HepG2 (cell line): ENCODE data around the gene SMNDC1. TPM values are rescaled to one million over a fixed set of nuclear protein-coding genes. Genes with fewer than 3 reads are reported as not detected.

Experiments used
- ATAC-seq: fragments of 200-7000 bp; cut with Tn5 transposase; 3 replicates; pipeline ENCODE4 v1.9.1; 2020; ENCODE audit warnings: mild to moderate bottlenecking, moderate library complexity
- BruUV-seq: library from RNA; stranded (reverse); fragments of 400-500 nt; replicated peaks from 2 replicates; lab custom pipeline; 2021; lab: Mats Ljungman, UMichigan
- CTCF ChIA-PET: fragments of 300-600 bp; formaldehyde crosslinking; extraction: SDS; loops from one replicate; lab custom pipeline; 2021; ENCODE audit warnings: low total read pairs, inconsistent platforms, low intra/inter-chr PET ratio; lab: Yijun Ruan, JAX
- POLR2A ChIA-PET: fragments of 350-600 bp; sonication (Branson Sonifier 250); formaldehyde crosslinking; loops from one replicate; lab custom pipeline; 2020; ENCODE audit warnings: antibody characterized with exemption, inconsistent platforms; lab: Yijun Ruan, JAX
- DNase-seq: peaks from one replicate; pipeline ENCODE4 v3.0.0-alpha.2; 2015; ENCODE audit warnings: low spot score
- FAIRE-seq: peaks from 3 replicates; lab custom pipeline; 2011; peaks lifted over from hg19 to GRCh38; lab: Jason Lieb, UNC
- H2AFZ ChIP-seq: one replicate; pipeline ENCODE4 v1.6.1; 2011; ENCODE audit warnings: low read length, inconsistent platforms
- H3K27ac ChIP-seq: fragments of 300-600 bp; 3 replicates; pipeline ENCODE4 v1.8.0; 2011; ENCODE audit warnings: mixed run types, mild to moderate bottlenecking, mixed read lengths, low read length, inconsistent platforms; ENCODE audit not compliant: insufficient read depth; ENCODE audit errors: extremely low read length
- H3K27me3 ChIP-seq, 2 experiments: fragments of 200-600 bp in 1 of 2; 2 replicates in 1 of 2; 3 replicates in 1 of 2; pipeline versions ENCODE4 v1.6.0 to v1.8.0; 2011; ENCODE audit warnings: low read length in 2 of 2, mild to moderate bottlenecking in 2 of 2, moderate library complexity in 2 of 2, inconsistent platforms in 1 of 2; ENCODE audit not compliant: insufficient read depth in 2 of 2, control insufficient read depth in 1 of 2
- H3K36me3 ChIP-seq, 2 experiments: fragments of 200-600 bp in 1 of 2; replicated peaks in 1 of 2; 2 replicates in 1 of 2; 3 replicates in 1 of 2; pipeline versions ENCODE4 v1.5.1 to v1.8.0; 2011; ENCODE audit warnings: low read length in 2 of 2, inconsistent platforms in 1 of 2; ENCODE audit not compliant: insufficient read depth in 2 of 2, control insufficient read depth in 1 of 2
- H3K4me1 ChIP-seq: 2 replicates; pipeline ENCODE4 v1.5.1; 2012; ENCODE audit warnings: low read length, inconsistent platforms; ENCODE audit not compliant: insufficient read depth
- H3K4me2 ChIP-seq: 2 replicates; pipeline ENCODE4 v1.6.0; 2011; ENCODE audit warnings: low read depth, low read length, inconsistent platforms
- H3K4me3 ChIP-seq, 3 experiments: fragments of 200-600 bp in 1 of 3; sonication (generic), shearing (Covaris generic) in 1 of 3; replicated peaks in 1 of 3; 2 replicates each; pipeline ENCODE4 v1.5.1; 2011 to 2016; ENCODE audit warnings: low read length in 3 of 3, inconsistent platforms in 2 of 3, low read depth in 2 of 3, mild to moderate bottlenecking in 2 of 3, control low read depth in 1 of 3, mixed read lengths in 1 of 3; ENCODE audit not compliant: insufficient read depth in 1 of 3
- H3K79me2 ChIP-seq: one replicate; pipeline ENCODE4 v1.6.1; 2011; ENCODE audit warnings: low read length, inconsistent platforms; ENCODE audit not compliant: insufficient read depth
- H3K9ac ChIP-seq: 2 replicates; pipeline ENCODE4 v1.6.0; 2011; ENCODE audit warnings: mild to moderate bottlenecking, low read depth, low read length, inconsistent platforms; ENCODE audit not compliant: insufficient read depth
- H3K9me3 ChIP-seq: 2 replicates; pipeline ENCODE4 v1.5.1; 2012; ENCODE audit warnings: mild to moderate bottlenecking, low read length
- H4K20me1 ChIP-seq: 2 replicates; pipeline ENCODE4 v1.6.0; 2011; ENCODE audit warnings: inconsistent platforms, mild to moderate bottlenecking, low read length, moderate library complexity; ENCODE audit not compliant: insufficient read depth
- ATF7 ChIP-seq, 2 experiments: fragments of 450-650 bp in 1 of 2; sonication (generic) in 1 of 2; formaldehyde crosslinking in 1 of 2; IDR thresholded peaks; 2 replicates each; pipeline versions ENCODE4 v1.4.0 to v1.6.1; 2016 to 2020; ENCODE audit warnings: antibody characterized with exemption in 1 of 2, mild to moderate bottlenecking in 1 of 2, missing genetic modification reagents in 1 of 2
- CREB1 ChIP-seq, 2 experiments: fragments of 450-650 bp in 1 of 2; IDR thresholded peaks; 2 replicates each; pipeline ENCODE4 v1.6.1; 2016 to 2017; ENCODE audit warnings: control low read depth in 1 of 2, mild to moderate bottlenecking in 1 of 2, missing compliant biosample characterization in 1 of 2, missing genetic modification characterization in 1 of 2
- LBX2 ChIP-seq: sonication (generic); formaldehyde crosslinking; IDR thresholded peaks from 2 replicates; pipeline ENCODE4 v1.5.0; 2020; ENCODE audit warnings: missing genetic modification reagents, mild to moderate bottlenecking, borderline replicate concordance
- ZFP90 ChIP-seq: sonication (generic); formaldehyde crosslinking; IDR thresholded peaks from 2 replicates; pipeline ENCODE4 v1.8.0; 2022; ENCODE audit warnings: missing genetic modification reagents, mild to moderate bottlenecking, inconsistent platforms, borderline replicate concordance
- WGBS: methylation state at CpG from one replicate; pipeline ENCODE4 v1.1.6; 2017; ENCODE audit warnings: low lambda C conversion rate; 5-methylcytosine and 5-hydroxymethylcytosine counted together
- in situ Hi-C: cut with HindIII; loops from 2 replicates; pipeline ENCODE4 v1.10.0; 2017; ENCODE audit warnings: low pct_unique_long_range_greater_than_20kb; ENCODE audit not compliant: extremely low pct_ligation_motif_present
- intact Hi-C: fragments of 100-400 bp; cut with micrococcal nuclease; formaldehyde crosslinking; loops from one replicate; pipeline ENCODE4 v1.10.0; 2022; ENCODE audit not compliant: unreplicated experiment
- polyA plus RNA-seq, 8 experiments: library from polyadenylated mRNA; depleted of rRNA in 3 of 8; stranded (reverse) in 7 of 8; unstranded in 1 of 8; fragments of >200 nt; fragmentation: Illumina TruSeq in 4 of 8; extraction: Trizol in 4 of 8; gene quantifications; 2 replicates each; pipeline versions ENCODE4 v1.2.1 to v1.2.3, GENCODE V29; 2011 to 2016; ENCODE audit warnings: low read depth in 4 of 8, missing spikeins in 1 of 8, mixed read lengths in 1 of 8; ENCODE audit not compliant: insufficient read depth in 1 of 8
- total RNA-seq, 5 experiments: library from RNA; depleted of rRNA; stranded (reverse); fragments of >200 nt; fragmentation: Illumina TruSeq; extraction: Trizol; gene quantifications; 2 replicates each; pipeline ENCODE4 v1.2.3, GENCODE V29; 2016; ENCODE audit warnings: low read depth in 1 of 5
- TF ChIP-seq, protein P1 (sequence below): sonication (generic); formaldehyde crosslinking; IDR thresholded peaks from 2 replicates; pipeline ENCODE4 v1.4.0; 2020; ENCODE audit warnings: missing genetic modification reagents, borderline replicate concordance

The SMNDC1 gene
- total and polyA plus RNA-seq, 2 of the 13 experiments (the other 11 are each of a cell fraction or from before 2014, with no cell fraction given), result 7.8 to 8.9 TPM

- Histone ChIP-seq H3K36me3 (no peaks in the 10 kb centered on the region), H2AFZ (no peak overlapping the region), H4K20me1 (no peaks in the 10 kb centered on the region), H3K4me2 (no peak overlapping the region), H3K27me3 (peaks cover 0 to 18% of the 10 kb centered on the region in 2 experiments; a peak in 3 of 5 replicates), H3K9me3 (no peaks in the 10 kb centered on the region), H3K27ac (no peak overlapping the region), H3K79me2 (no peaks in the 10 kb centered on the region), H3K4me1 (no peaks in the 10 kb centered on the region), H3K4me3 (no peak overlapping the region), H3K9ac (no peak overlapping the region)
- in situ Hi-C loops, result no loop called here
- ChIA-PET POLR2A (no interaction called here), CTCF (no interaction called here)
- TF ChIP-seq CREB1 (IDR thresholded peaks at IDR 0.05) (peak; percentile 95), CREB1 (CRISPR knock-in tag; IDR thresholded peaks at IDR 0.05) (no peak), ATF7 (IDR thresholded peaks at IDR 0.05) (peak; percentile 95), ATF7 (CRISPR knock-in tag; IDR thresholded peaks at IDR 0.05) (no peak), LBX2 (CRISPR knock-in tag) (no peak)
- no TSS peak for BruUV-seq
- FAIRE-seq, result no peak
- ATAC-seq, result no peak
- DNase-seq, result no peak
- intact Hi-C loops, result no loop called here
- WGBS, result 1% methylated on average over 5 of the region's 5 CpGs
Observed at GRCh38 chr10:110343947-110344346, 39.2 kb upstream of the SMNDC1 start.

DNA sequence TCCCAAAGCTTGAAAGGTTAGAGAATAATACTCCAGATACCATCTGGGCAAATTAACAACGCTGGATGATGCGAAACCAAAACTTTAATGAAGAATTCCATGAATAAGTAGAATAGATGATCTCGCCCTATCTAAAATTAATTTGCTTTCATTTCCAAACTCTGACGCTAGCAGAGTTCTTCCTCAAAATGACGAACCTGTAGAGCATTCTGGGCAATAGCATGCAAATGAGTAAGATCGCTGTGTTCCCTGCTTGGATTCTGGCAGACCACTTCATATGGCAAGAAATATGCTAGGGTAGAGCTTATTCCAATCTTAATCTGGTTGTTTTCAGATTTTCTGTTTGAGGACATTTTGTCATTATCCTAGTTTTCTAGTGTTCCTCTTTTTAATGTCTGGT lies 36.1 kb upstream of the SMNDC1 start:
- intact Hi-C loops (no loop called here), in situ Hi-C loops (no loop called here)
- no peak overlapping the region for H3K4me2 ChIP-seq
- no peak overlapping the region for H3K4me3 ChIP-seq
- POLR2A ChIA-PET, result no interaction called here
- H3K27me3 ChIP-seq, result peaks cover 0 to 19% of the 10 kb centered on the region in 2 experiments; a peak in 4 of 5 replicates
- 33% methylated on average over 6 of the region's 6 CpGs for WGBS
- no peak overlapping the region for H3K27ac ChIP-seq
- H4K20me1 ChIP-seq, result no peaks in the 10 kb centered on the region
- no peaks in the 10 kb centered on the region for H3K4me1 ChIP-seq
- BruUV-seq, result no TSS peak
- CTCF ChIA-PET, result no interaction called here
- no peak for FAIRE-seq
- H3K36me3 ChIP-seq, result no peaks in the 10 kb centered on the region
- H2AFZ ChIP-seq, result no peak overlapping the region
- H3K79me2 ChIP-seq, result no peaks in the 10 kb centered on the region
- DNase-seq, result no peak
- no peak overlapping the region for H3K9ac ChIP-seq
- no peaks in the 10 kb centered on the region for H3K9me3 ChIP-seq
- ATAC-seq, result no peak
- TF ChIP-seq ZFP90, result no peak
- TF ChIP-seq, protein P1, sequence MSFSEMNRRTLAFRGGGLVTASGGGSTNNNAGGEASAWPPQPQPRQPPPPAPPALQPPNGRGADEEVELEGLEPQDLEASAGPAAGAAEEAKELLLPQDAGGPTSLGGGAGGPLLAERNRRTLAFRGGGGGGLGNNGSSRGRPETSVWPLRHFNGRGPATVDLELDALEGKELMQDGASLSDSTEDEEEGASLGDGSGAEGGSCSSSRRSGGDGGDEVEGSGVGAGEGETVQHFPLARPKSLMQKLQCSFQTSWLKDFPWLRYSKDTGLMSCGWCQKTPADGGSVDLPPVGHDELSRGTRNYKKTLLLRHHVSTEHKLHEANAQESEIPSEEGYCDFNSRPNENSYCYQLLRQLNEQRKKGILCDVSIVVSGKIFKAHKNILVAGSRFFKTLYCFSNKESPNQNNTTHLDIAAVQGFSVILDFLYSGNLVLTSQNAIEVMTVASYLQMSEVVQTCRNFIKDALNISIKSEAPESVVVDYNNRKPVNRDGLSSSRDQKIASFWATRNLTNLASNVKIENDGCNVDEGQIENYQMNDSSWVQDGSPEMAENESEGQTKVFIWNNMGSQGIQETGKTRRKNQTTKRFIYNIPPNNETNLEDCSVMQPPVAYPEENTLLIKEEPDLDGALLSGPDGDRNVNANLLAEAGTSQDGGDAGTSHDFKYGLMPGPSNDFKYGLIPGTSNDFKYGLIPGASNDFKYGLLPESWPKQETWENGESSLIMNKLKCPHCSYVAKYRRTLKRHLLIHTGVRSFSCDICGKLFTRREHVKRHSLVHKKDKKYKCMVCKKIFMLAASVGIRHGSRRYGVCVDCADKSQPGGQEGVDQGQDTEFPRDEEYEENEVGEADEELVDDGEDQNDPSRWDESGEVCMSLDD (CRISPR knock-in tag), result no peak
